NB4 (cell line): ENCODE results near the gene NELFA.

Experiments used
- DNase-seq: peaks from one replicate; pipeline ENCODE4 v3.0.0; 2010; ENCODE audit warnings: low read depth
- H3K4me3 ChIP-seq: one replicate; pipeline ENCODE4 v1.5.1; 2011; ENCODE audit warnings: mild to moderate bottlenecking, low read depth, low read length, moderate library complexity
- MYC ChIP-seq: IDR thresholded peaks from 2 replicates; pipeline ENCODE4 v1.6.1; 2011; ENCODE audit warnings: low read depth, low read length
- POLR2A ChIP-seq: IDR thresholded peaks from 2 replicates; pipeline ENCODE4 v1.6.1; 2011; ENCODE audit warnings: mild to moderate bottlenecking; ENCODE audit not compliant: insufficient read length; ENCODE audit errors: extremely low read depth
- TF ChIP-seq, protein P1 (sequence below): IDR thresholded peaks from one replicate; pipeline ENCODE4 v1.5.1; 2012; ENCODE audit warnings: low read depth, low read length
- TF ChIP-seq, protein P2 (sequence below): IDR thresholded peaks from 2 replicates; pipeline ENCODE4 v1.6.1; 2011; ENCODE audit warnings: low read depth, low read length

Gene NELFA

DNA sequence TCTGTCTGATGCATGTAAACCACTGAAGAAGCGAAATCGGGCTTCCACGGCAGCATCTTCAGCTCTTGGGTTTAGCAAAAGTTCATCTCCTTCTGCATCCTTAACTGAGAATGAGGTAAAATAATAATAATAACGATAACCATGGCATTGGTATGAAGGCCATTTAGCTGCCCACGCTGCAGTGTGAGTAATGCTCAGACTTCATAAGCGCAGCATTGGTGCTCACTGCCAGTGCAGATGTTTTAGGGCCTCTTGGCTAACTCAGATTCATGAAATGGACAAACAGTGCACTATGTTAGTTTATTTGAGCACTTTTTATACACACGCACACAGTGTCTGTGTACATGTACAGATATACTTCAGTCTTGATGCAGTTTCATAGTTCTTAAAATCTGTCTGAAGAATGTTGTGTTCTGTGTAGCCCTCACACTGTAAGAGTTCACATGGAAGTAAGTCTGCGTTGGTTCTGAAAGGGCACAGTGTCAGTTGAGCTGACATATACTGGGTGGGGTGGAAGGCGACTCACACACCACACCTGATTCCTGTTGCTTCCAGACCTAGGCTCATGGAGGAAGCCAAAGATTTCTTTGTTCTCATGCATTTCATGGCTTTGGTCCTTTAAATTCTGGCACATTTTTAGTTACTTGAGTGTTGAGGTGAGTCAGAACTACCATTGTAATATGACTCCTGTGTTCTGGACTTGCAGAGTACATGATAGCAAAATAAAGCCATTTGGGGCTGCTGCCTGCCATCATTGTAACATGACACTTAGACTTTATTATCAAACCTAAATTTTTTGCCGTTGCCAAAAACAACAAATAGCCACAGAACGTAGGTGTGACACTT, 68.9 kb downstream of the NELFA start:
- no peak for DNase-seq
- no peak overlapping the region for H3K4me3 ChIP-seq
- TF ChIP-seq MYC (no peak), POLR2A (no peak)
- TF ChIP-seq, protein P1, sequence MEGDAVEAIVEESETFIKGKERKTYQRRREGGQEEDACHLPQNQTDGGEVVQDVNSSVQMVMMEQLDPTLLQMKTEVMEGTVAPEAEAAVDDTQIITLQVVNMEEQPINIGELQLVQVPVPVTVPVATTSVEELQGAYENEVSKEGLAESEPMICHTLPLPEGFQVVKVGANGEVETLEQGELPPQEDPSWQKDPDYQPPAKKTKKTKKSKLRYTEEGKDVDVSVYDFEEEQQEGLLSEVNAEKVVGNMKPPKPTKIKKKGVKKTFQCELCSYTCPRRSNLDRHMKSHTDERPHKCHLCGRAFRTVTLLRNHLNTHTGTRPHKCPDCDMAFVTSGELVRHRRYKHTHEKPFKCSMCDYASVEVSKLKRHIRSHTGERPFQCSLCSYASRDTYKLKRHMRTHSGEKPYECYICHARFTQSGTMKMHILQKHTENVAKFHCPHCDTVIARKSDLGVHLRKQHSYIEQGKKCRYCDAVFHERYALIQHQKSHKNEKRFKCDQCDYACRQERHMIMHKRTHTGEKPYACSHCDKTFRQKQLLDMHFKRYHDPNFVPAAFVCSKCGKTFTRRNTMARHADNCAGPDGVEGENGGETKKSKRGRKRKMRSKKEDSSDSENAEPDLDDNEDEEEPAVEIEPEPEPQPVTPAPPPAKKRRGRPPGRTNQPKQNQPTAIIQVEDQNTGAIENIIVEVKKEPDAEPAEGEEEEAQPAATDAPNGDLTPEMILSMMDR, result no peak
- TF ChIP-seq, protein P2, sequence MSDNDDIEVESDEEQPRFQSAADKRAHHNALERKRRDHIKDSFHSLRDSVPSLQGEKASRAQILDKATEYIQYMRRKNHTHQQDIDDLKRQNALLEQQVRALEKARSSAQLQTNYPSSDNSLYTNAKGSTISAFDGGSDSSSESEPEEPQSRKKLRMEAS, result no peak

DNA sequence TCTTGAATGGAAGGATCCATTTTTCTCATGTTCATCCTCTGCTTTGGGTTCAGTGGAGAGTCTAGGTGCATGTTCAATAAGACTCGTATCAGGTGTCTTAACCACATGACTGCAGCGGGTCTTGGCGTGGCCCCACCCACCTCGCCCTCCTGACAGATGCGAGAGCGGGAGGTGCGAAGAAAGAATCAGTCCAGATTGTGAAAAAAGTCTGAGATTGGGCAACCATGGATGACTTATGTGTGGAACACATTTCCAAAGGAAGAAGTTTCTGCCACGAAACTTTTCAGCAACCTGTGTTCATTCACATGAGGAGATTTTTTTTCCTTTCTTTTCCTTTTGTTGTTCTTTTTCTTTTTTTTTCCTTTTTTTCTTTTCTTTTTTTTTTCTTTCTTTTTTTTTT, 70.7 kb downstream of the NELFA start:
- no peak for DNase-seq
- no peak for TF ChIP-seq MYC
- TF ChIP-seq, protein P2, result no peak
- no peak for TF ChIP-seq POLR2A
- TF ChIP-seq, protein P1, result no peak
- no peak overlapping the region for H3K4me3 ChIP-seq

DNA sequence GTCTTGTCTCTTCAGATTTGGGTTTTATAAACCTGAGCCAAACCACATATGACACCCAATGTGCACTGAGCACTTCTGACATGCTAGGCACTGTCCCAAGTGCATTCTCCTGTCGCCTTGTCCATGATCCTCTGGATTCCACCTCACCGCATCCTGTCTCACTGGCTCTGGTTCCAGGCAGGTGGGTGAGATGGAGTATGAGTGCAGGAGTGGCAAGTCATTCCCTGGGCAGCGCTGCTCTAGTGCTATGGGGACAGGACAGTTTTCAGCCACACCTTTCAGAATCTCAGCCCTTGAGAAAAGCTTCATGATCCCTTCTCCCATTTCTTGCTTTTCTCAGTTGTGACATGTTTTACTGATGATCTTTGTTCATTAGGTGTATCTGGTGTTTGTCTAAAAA, 71.2 kb downstream of the NELFA start:
- no peak for DNase-seq
- no peak for TF ChIP-seq MYC
- TF ChIP-seq, protein P2, result no peak
- TF ChIP-seq, protein P1, result no peak
- TF ChIP-seq POLR2A, result no peak

DNA sequence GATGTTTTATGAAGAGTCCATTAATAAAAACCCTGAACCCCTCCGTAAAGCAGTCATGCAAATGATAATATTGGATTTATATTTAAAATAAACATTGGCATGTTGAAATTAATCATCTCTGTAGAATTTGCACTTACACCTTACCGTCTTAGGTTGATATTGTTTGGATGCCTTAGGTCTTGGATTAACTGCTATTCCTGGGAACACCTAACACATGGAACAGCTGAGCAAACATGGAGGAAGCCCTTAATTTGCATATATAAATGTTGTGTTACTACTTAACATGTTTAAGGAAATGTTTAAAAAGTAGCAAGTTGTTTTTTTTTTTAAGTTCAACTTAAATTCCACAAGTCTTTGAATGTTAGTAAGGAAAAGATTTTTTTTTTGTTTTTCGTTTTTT, 75.1 kb downstream of the NELFA start:
- TF ChIP-seq, protein P2, result no peak
- TF ChIP-seq POLR2A (no peak), MYC (no peak)
- TF ChIP-seq, protein P1, result no peak
- DNase-seq, result no peak
- no peak overlapping the region for H3K4me3 ChIP-seq

More for the DNA sequence above, 71.2 kb downstream of the NELFA start:
- no peak overlapping the region for H3K4me3 ChIP-seq

DNA sequence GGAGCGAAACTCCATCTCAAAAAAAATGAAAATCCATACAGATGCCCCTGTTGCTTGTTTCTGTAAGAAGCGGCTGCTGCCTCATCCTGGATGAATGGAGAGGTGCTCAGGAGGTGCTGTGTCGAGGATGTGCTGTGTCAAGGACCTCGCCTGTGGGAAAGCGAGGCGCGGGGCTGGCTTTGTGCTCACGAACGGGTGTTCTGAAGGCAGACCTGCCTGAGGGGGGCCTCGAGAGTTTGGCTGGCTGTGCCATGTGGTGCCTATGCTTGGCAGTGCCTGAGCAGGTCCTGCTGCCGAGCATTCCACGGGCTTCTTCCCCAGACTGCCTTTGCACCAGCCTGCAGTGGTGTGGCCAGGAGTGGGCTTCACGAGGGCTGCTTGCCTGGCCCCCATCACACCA, 76.0 kb downstream of the NELFA start:
- TF ChIP-seq, protein P1, result no peak
- no peak for TF ChIP-seq MYC
- TF ChIP-seq POLR2A, result no peak
- TF ChIP-seq, protein P2, result no peak
- no peak for DNase-seq
- H3K4me3 ChIP-seq, result no peak overlapping the region
